SJSA1 (cell line): ENCODE data around the gene OXNAD1. TPM values are rescaled to one million over a fixed set of nuclear protein-coding genes. Genes with fewer than 3 reads are reported as not detected.
A peak's percentile ranks its signal among the peaks of the same experiment; 100 is the strongest.

Source experiments
- DNase-seq, 2 experiments: peaks; one replicate each; pipeline ENCODE4 v3.0.0-alpha.2; 2015 to 2020; ENCODE audit warnings: low spot score in 2 of 2, low read depth in 1 of 2
- H3K27ac ChIP-seq: fragments of 250-450 bp; sonication (Bioruptor Pico); 2 replicates; pipeline ENCODE4 v1.5.1; 2020; ENCODE audit warnings: mild to moderate bottlenecking, moderate library complexity
- H3K27me3 ChIP-seq: fragments of 250-450 bp; sonication (Bioruptor Pico); replicated peaks from 2 replicates; pipeline ENCODE4 v1.5.1; 2020; ENCODE audit warnings: mild to moderate bottlenecking, moderate library complexity
- H3K36me3 ChIP-seq: fragments of 250-450 bp; sonication (Bioruptor Pico); 2 replicates; pipeline ENCODE4 v1.5.1; 2020; ENCODE audit warnings: mild to moderate bottlenecking
- H3K4me1 ChIP-seq: fragments of 250-450 bp; sonication (Bioruptor Pico); replicated peaks from 2 replicates; pipeline ENCODE4 v1.6.1; 2021; ENCODE audit warnings: mild to moderate bottlenecking
- H3K4me3 ChIP-seq: fragments of 250-450 bp; sonication (Bioruptor Pico); 2 replicates; pipeline ENCODE4 v1.5.1; 2020; ENCODE audit warnings: mild to moderate bottlenecking
- H3K9me3 ChIP-seq: fragments of 250-450 bp; sonication (Bioruptor Pico); replicated peaks from 2 replicates; pipeline ENCODE4 v1.5.1; 2020; ENCODE audit warnings: mild to moderate bottlenecking
- total RNA-seq: library from RNA; depleted of rRNA; stranded (reverse); fragments of >200 nt; shearing (Covaris generic); gene quantifications from 2 replicates; pipeline ENCODE4 v1.2.3, GENCODE V29; 2014

Gene OXNAD1
- total RNA-seq, 1 experiment from 2014 or later, result 9.9 TPM

DNA sequence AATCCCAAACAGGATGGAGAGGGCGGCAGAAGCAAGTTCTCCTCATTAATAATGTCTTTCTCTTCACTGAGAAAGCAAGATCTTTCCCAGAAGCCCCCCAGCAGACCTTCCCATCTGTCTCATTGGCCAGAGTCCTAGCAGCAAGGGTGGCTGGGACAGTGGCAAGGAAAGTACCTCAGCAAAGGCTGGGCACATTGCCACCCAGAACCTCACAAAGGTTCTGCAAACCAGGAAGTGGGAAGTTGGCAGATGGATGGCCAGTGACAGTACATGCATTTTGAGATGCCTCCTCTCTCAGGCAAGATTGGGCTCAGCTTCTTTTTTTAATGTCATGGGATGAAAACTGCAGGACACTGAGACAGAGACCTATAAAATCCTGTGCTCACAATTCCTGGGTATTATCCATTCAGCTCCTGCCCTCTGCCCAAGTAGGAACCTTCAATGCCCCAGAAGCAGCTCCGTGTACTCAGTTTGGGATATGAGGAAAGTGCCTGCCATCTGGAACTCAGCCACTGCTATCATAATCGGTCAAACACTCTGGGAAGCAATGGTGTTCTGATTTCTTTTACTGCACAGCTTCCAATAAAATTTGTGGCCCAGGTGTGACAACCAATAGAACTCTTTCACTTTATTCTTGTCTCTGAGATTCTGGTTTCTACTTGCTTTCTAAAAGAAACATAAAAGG is 25.8 kb upstream of the OXNAD1 start:
- Histone ChIP-seq H3K9me3 (no peaks in the 10 kb centered on the region; the same call in 1 of the 2 replicates), H3K27me3 (no peaks in the 10 kb centered on the region), H3K36me3 (no peaks in the 10 kb centered on the region), H3K4me3 (no peak overlapping the region), H3K4me1 (peaks cover 28% of the 10 kb centered on the region), H3K27ac (peak overlapping the region; percentile 63)
- DNase-seq, result no peak

DNA sequence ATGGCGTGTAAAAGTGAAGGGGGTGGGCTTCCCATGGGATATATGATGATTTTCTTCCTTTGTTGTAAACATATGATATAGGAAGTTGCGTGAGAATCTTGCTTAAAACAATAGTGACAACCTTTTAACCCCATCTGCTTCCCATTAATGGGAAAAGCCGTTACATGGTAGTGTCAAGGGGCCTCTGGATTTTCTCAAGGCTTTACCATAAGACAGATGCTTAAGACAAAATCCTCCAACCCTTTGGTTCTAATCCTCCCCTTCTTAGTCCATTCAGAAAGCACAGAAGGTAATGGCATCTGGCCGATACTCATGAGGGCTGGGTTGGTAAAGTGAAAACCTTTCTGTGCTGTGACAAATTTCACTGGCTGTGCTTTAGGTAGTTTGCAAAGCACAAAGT is 25.2 kb upstream of the OXNAD1 start:
- Histone ChIP-seq H3K27me3 (no peaks in the 10 kb centered on the region), H3K36me3 (no peaks in the 10 kb centered on the region), H3K4me3 (no peak overlapping the region), H3K27ac (peak overlapping the region; percentile 63), H3K9me3 (no peaks in the 10 kb centered on the region; the same call in 1 of the 2 replicates), H3K4me1 (peaks cover 33% of the 10 kb centered on the region)
- peak in 1 of 2 experiments; percentile 25 for DNase-seq

DNA sequence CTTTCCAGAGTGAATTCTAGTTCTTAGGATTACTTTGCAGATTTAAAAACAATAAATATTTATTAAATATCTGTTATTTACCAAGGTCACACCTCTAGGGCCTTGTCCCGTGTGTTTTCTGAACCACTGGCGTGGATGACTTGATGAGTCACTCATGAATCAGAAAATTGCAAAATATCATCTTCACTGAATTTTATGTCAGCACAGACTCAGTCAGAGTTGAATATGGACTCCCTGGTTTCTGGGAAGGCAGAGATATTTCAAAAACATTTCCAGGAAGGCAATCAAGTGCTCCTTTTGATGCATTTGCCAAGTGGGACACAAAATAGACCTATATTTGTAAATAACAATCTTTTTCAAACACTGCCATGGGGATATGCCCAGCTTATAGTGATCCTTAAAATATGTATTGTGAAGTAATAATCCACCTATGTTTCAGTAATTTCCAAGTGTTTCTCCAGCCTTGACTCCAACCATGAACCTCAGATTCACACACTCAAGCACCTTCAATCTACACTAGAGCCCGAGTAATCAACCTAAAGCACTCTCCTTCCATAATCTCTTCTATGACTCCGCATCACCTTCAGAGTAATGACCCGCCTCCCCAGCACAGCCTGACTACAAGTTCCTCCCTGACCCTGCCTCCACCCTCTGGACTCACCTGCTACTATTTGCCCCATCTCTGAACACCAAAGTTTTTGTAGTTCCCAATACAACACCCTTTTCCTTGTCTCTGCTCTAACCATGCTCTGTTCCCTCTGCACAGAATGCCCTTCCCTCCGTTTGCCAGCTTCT is 24.6 kb upstream of the OXNAD1 start:
- H3K4me3 ChIP-seq, result no peak overlapping the region
- no peaks in the 10 kb centered on the region for H3K36me3 ChIP-seq
- H3K9me3 ChIP-seq, result no peaks in the 10 kb centered on the region; the same call in 1 of the 2 replicates
- no peak for DNase-seq
- H3K4me1 ChIP-seq, result peaks cover 33% of the 10 kb centered on the region
- H3K27ac ChIP-seq, result peak overlapping the region; percentile 63
- H3K27me3 ChIP-seq, result no peaks in the 10 kb centered on the region

DNA sequence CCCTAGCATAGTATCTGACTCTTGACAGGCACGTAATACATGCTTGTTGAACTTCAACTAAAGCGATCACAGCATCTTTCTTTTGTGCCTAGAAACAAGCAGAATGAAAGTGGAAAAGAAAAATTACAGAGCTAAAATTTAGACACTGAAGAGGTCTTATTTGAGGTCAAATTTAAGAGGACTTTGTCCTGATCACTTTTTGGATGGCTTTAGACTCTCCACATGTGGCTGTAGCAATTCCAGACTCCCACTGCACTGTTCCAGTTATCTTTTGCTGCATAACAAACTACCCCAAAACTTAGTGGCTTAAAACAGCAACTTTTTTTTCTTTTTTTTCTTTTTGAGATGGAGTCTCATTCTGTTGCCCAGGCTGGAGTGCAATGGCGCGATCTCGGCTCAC is 23.8 kb upstream of the OXNAD1 start:
- H3K4me3 ChIP-seq, result no peak overlapping the region
- H3K27me3 ChIP-seq, result no peaks in the 10 kb centered on the region
- H3K4me1 ChIP-seq, result peaks cover 33% of the 10 kb centered on the region
- H3K9me3 ChIP-seq, result no peaks in the 10 kb centered on the region; the same call in 1 of the 2 replicates
- no peak for DNase-seq
- no peak overlapping the region for H3K27ac ChIP-seq
- no peaks in the 10 kb centered on the region for H3K36me3 ChIP-seq

DNA sequence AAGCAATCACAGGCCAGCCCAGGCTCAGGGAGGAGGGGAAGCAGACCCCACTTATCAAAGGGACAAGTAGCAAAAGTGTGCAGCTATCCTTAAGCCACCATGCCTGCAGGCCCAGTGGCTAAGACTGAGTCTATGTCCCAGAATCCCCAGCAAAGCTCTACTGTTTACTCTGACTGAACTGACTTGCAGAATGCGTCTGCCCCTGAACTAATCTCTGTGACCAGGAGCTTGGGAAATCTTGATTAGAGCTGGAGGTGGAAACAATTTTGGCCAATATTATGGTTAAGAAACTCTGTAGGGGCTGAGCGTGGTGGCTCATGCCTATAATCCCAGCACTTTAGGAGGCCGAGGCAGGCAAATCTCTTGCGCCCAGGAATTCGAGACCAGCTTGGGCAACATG is 22.8 kb upstream of the OXNAD1 start:
- H3K36me3 ChIP-seq, result no peaks in the 10 kb centered on the region
- H3K27me3 ChIP-seq, result no peaks in the 10 kb centered on the region
- no peaks in the 10 kb centered on the region; the same call in 1 of the 2 replicates for H3K9me3 ChIP-seq
- H3K4me3 ChIP-seq, result no peak overlapping the region
- no peak overlapping the region for H3K27ac ChIP-seq
- peaks cover 37% of the 10 kb centered on the region for H3K4me1 ChIP-seq
- no peak for DNase-seq

DNA sequence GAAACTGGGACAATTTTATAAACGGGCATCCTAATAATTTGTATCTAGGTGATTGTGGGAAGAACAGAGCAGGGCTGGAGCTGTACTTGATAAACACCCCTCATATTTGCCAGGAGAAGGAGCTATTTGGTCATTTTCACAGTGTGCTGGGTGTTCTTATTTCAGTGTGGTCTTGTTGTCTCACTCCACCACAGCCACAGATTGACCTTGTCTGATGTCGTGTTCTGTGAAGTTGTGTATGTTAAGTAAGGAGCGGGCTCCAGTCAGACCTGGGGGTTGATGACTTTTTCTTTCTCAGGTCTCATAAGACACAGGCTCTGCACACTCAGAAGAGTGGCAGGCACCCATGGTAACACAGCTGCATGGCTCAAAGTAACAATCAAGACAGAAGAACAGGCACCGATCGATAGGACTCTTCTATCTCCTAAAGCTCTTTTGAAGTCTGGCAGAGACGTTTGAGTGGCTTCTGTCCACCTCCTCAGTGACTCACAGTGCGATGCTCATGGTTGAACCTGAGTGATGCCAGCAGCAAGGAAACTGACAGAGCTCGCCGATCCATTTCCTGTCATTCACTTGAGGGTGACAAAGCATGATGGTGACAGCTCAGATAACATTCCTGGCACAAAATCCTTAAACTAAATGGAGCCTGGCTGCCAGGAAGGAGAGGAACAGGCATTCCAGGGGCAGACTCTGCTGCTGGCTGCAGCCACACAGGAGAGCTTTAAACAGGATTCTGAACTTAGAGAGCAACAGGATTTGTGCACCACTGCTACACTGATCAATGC is 21.1 kb upstream of the OXNAD1 start:
- DNase-seq, result peak; percentile 53 to 59
- no peaks in the 10 kb centered on the region for H3K27me3 ChIP-seq
- H3K27ac ChIP-seq, result peak overlapping the region; percentile 64
- H3K4me3 ChIP-seq, result no peak overlapping the region
- H3K4me1 ChIP-seq, result peaks cover 44% of the 10 kb centered on the region
- H3K9me3 ChIP-seq, result no peaks in the 10 kb centered on the region; the same call in 1 of the 2 replicates
- no peaks in the 10 kb centered on the region for H3K36me3 ChIP-seq

DNA sequence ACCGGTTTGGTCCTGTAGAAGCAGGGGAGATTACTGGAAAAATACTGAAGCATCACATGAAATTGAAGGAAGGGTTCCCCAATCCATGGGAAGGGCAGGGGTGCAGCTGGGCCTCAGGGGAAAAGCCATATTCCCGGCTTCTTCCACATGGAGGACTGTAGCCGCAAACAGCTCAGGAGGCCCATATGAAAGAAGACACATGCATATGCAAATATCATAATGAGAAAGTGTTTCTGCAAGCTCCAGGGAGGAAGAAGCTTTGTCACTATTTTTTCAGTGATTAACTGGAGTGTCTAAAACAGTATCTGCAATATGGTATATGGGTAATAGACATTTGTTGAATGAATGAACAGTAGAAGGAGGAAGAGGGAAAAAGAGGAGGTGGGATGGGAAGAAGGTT is 19.4 kb upstream of the OXNAD1 start:
- Histone ChIP-seq H3K4me3 (no peak overlapping the region), H3K36me3 (no peaks in the 10 kb centered on the region), H3K9me3 (no peaks in the 10 kb centered on the region; the same call in 1 of the 2 replicates), H3K4me1 (peaks cover 27% of the 10 kb centered on the region), H3K27ac (no peak overlapping the region), H3K27me3 (no peaks in the 10 kb centered on the region)
- DNase-seq, result no peak

DNA sequence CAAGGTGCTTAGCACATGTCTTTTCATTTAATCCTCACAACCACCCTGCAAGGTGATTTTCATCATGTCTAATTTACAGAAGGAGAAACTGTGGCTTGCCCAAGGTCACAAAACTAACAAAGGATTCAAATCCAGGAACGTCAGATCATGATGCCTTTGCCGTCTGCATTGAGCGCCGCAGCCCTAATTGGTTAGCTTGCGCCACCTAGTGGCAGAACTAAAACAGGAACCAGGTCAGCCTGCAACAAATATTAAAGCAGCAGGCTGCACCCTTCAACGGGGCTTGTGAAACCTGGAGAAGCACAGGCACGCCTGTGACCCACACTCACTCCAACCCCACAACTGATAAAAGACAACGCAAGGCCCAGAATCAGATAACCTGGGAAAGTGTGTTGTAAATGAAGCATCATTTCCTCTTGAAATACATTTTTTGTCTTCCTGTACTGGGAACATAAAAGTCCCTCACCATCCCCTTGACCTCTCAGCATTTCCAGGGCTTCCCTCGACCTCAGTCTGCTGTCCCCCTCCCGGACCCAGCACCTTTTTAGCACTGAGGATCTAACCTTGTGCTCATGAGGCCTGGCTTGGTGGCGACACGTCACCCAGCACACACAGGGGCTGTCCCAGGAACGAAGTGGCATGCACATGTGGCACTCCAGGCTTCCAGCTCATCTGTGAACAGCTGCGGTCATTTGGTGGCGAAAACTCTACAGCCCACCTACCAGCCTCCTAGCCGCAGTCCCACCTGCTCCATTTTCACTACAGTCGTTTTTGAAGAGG is 17.5 kb upstream of the OXNAD1 start:
- no peaks in the 10 kb centered on the region for H3K27me3 ChIP-seq
- peaks cover 27% of the 10 kb centered on the region for H3K4me1 ChIP-seq
- H3K36me3 ChIP-seq, result no peaks in the 10 kb centered on the region
- H3K27ac ChIP-seq, result no peak overlapping the region
- DNase-seq, result peak; percentile 56 to 75
- no peak overlapping the region for H3K4me3 ChIP-seq
- H3K9me3 ChIP-seq, result no peaks in the 10 kb centered on the region; the same call in 1 of the 2 replicates

DNA sequence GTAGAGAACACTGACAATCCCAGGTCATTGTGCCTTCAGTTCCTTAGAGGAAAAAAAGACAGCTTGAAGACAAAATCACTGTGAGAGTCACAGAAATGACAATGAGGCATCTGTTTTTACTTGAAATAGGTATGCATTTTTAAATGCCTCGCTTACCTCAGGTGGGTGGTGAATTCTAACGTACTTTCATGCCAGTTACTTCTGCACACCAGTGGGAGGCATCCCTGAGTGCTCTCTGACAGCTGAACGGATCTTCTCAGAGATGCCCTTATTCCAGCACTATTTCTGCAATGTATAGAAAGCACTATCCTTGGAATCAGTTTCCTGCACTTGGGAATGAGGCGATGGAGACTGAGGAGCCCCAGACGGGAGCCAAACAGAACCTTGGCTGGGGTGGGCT is 16.5 kb upstream of the OXNAD1 start:
- no peaks in the 10 kb centered on the region; the same call in 1 of the 2 replicates for H3K9me3 ChIP-seq
- H3K4me3 ChIP-seq, result no peak overlapping the region
- no peak overlapping the region for H3K27ac ChIP-seq
- DNase-seq, result no peak
- no peaks in the 10 kb centered on the region for H3K27me3 ChIP-seq
- no peaks in the 10 kb centered on the region for H3K36me3 ChIP-seq
- peaks cover 23% of the 10 kb centered on the region for H3K4me1 ChIP-seq

DNA sequence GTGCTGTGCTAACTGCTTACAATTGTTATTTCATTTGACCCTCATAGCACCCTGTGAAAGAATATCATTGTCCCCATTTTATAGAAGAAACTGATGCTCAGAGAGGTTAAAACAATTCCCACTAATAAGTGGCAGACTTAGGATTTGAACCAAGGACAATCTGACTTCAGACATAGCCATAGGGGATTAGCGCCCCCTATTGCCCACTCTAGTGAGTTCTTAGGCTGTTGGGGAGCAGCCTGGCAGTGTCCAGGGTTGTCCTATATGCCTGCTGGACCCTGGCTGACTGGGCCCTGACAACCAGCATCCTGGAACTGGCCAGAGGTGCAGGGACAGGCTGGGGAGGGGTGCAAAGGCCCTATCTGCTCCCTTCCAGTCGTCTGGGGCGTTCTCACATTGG is 15.7 kb upstream of the OXNAD1 start:
- DNase-seq, result peak; percentile 19 to 50

DNA sequence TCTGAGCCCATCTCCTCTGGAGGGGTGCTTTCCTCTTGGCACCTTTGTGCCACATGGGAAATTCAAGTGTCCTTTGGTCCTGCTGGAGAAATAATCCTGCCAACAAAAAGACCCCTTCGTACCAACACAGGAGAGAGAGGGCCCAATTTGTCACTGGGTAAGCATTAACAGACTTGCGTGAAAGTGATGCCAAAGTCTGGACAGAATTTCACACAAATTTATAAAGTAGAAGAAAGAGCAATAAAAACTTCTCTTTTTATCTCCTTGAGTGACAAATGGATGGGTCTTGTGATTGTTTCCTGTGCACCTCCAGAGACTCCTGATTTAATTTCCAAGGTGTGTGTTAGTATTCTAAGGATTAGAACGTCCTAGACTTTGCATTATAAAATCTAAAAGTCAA is 15.1 kb upstream of the OXNAD1 start:
- Histone ChIP-seq H3K36me3 (no peaks in the 10 kb centered on the region), H3K9me3 (no peaks in the 10 kb centered on the region), H3K27ac (no peak overlapping the region), H3K4me1 (peaks cover 11% of the 10 kb centered on the region), H3K4me3 (no peak overlapping the region), H3K27me3 (no peaks in the 10 kb centered on the region)
- DNase-seq, result no peak

More for the DNA sequence above, 15.7 kb upstream of the OXNAD1 start:
- peaks cover 15% of the 10 kb centered on the region for H3K4me1 ChIP-seq
- H3K4me3 ChIP-seq, result no peak overlapping the region
- H3K9me3 ChIP-seq, result no peaks in the 10 kb centered on the region
- H3K27me3 ChIP-seq, result no peaks in the 10 kb centered on the region
- H3K36me3 ChIP-seq, result no peaks in the 10 kb centered on the region
- H3K27ac ChIP-seq, result no peak overlapping the region

DNA sequence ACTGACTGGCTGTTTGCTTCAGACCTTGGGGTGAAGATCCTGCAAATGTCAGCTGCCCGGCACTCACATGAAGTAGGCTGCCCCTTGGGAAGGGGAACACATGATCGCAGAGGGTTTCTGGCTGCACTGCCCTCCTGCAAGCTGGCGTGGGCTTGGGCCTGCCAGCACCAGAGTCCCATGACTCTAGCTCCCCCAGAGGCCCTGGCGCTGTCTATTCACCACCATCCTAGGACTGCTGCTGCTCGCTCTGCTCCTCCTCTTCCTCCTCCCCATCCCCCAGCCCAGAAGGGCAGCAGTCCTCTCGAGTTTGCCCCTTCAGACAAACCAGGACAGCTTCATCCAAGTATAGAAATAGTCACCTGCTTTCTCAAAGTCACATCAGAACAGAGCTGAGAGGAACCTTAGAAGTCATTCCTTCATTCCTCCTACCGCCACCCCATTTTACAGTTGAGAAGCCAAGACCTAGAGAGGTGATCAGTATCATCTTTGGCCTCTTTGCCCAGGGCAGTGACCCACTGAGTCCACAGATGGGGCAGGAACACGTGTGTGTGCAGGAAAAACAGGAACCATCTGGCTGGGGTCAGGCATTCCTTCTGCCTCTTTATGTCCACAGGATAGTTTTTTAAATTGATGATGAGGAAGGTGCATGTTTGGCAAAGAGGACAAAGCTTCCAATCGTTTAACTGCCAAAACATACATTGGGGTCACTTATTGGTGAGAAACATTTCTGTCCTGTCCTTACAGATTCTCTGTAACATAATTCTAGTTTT is 13.5 kb upstream of the OXNAD1 start:
- no peak overlapping the region for H3K4me3 ChIP-seq

More for the DNA sequence above, 13.5 kb upstream of the OXNAD1 start:
- Histone ChIP-seq H3K27me3 (no peaks in the 10 kb centered on the region), H3K9me3 (no peaks in the 10 kb centered on the region), H3K4me1 (peaks cover 11% of the 10 kb centered on the region), H3K27ac (no peak overlapping the region), H3K36me3 (no peaks in the 10 kb centered on the region)
- DNase-seq, result no peak
